SJCRH30 (cell line): ENCODE data around the gene UGT1A3. TPM values are rescaled to one million over a fixed set of nuclear protein-coding genes. Genes with fewer than 3 reads are reported as not detected.

ENCODE experiments used
- DNase-seq, 2 experiments: peaks; one replicate each; pipeline ENCODE4 v3.0.0-alpha.2; 2015 to 2020
- H3K27ac ChIP-seq: fragments of 250-450 bp; sonication (Bioruptor Pico); 2 replicates; pipeline ENCODE4 v1.5.1; 2020; ENCODE audit warnings: mild to moderate bottlenecking, moderate library complexity
- H3K27me3 ChIP-seq: fragments of 250-450 bp; sonication (Bioruptor Pico); 2 replicates; pipeline ENCODE4 v1.5.1; 2020; ENCODE audit warnings: mild to moderate bottlenecking, moderate library complexity
- H3K36me3 ChIP-seq: fragments of 250-450 bp; sonication (Bioruptor Pico); 2 replicates; pipeline ENCODE4 v1.5.1; 2020; ENCODE audit warnings: mild to moderate bottlenecking, moderate library complexity
- H3K4me1 ChIP-seq: fragments of 250-450 bp; sonication (Bioruptor Pico); 2 replicates; pipeline ENCODE4 v1.5.1; 2020; ENCODE audit warnings: mild to moderate bottlenecking, moderate library complexity
- H3K4me3 ChIP-seq: fragments of 250-450 bp; sonication (Bioruptor Pico); 2 replicates; pipeline ENCODE4 v1.5.1; 2020; ENCODE audit warnings: mild to moderate bottlenecking, moderate library complexity
- H3K9me3 ChIP-seq: fragments of 250-450 bp; sonication (Bioruptor Pico); replicated peaks from 2 replicates; pipeline ENCODE4 v1.5.1; 2020; ENCODE audit warnings: mild to moderate bottlenecking, moderate library complexity
- total RNA-seq: library from RNA; depleted of rRNA; stranded (reverse); fragments of >200 nt; shearing (Covaris generic); gene quantifications from 2 replicates; pipeline ENCODE4 v1.2.3, GENCODE V29; 2014

UGT1A3 gene
- total RNA-seq, 1 experiment from 2014 or later, result not detected

GRCh38 chr2:233791883-233792329, 63.1 kb downstream of the UGT1A3 start:
- H3K27me3 ChIP-seq, result no peaks in the 10 kb centered on the region
- DNase-seq, result no peak
- no peaks in the 10 kb centered on the region for H3K9me3 ChIP-seq
- no peaks in the 10 kb centered on the region for H3K36me3 ChIP-seq
- no peaks in the 10 kb centered on the region for H3K4me1 ChIP-seq
- H3K27ac ChIP-seq, result no peak overlapping the region
- H3K4me3 ChIP-seq, result no peak overlapping the region

GRCh38 chr2:233792720-233793119, 63.9 kb downstream of the UGT1A3 start:
- H3K36me3 ChIP-seq, result no peaks in the 10 kb centered on the region
- H3K9me3 ChIP-seq, result no peaks in the 10 kb centered on the region
- DNase-seq, result no peak

GRCh38 chr2:233793465-233794127, 64.8 kb downstream of the UGT1A3 start:
- Histone ChIP-seq H3K4me1 (no peaks in the 10 kb centered on the region), H3K9me3 (no peaks in the 10 kb centered on the region), H3K27me3 (no peaks in the 10 kb centered on the region; the same call in 1 of the 2 replicates), H3K27ac (no peak overlapping the region), H3K36me3 (no peaks in the 10 kb centered on the region), H3K4me3 (no peak overlapping the region)
- no peak for DNase-seq

More at GRCh38 chr2:233792720-233793119, 63.9 kb downstream of the UGT1A3 start:
- Histone ChIP-seq H3K4me3 (no peak overlapping the region), H3K27me3 (no peaks in the 10 kb centered on the region), H3K27ac (no peak overlapping the region), H3K4me1 (no peaks in the 10 kb centered on the region)

GRCh38 chr2:233794128-233794658, 65.4 kb downstream of the UGT1A3 start:
- no peak overlapping the region for H3K4me3 ChIP-seq
- H3K4me1 ChIP-seq, result no peaks in the 10 kb centered on the region
- H3K9me3 ChIP-seq, result no peaks in the 10 kb centered on the region
- H3K27me3 ChIP-seq, result no peaks in the 10 kb centered on the region; the same call in 1 of the 2 replicates
- H3K36me3 ChIP-seq, result no peaks in the 10 kb centered on the region
- no peak overlapping the region for H3K27ac ChIP-seq
- no peak for DNase-seq

- Histone ChIP-seq H3K4me3 (no peak overlapping the region), H3K4me1 (no peaks in the 10 kb centered on the region), H3K27ac (no peak overlapping the region), H3K36me3 (no peaks in the 10 kb centered on the region), H3K27me3 (no peaks in the 10 kb centered on the region; the same call in 1 of the 2 replicates), H3K9me3 (no peaks in the 10 kb centered on the region; the same call in 1 of the 2 replicates)
- no peak for DNase-seq
Measured at GRCh38 chr2:233795735-233796171, 66.9 kb downstream of the UGT1A3 start.

- no peak for DNase-seq
- no peak overlapping the region for H3K27ac ChIP-seq
- no peaks in the 10 kb centered on the region; the same call in 1 of the 2 replicates for H3K9me3 ChIP-seq
- H3K27me3 ChIP-seq, result no peaks in the 10 kb centered on the region; the same call in 1 of the 2 replicates
- H3K36me3 ChIP-seq, result no peaks in the 10 kb centered on the region
- H3K4me1 ChIP-seq, result no peaks in the 10 kb centered on the region
- no peak overlapping the region for H3K4me3 ChIP-seq
Measured at GRCh38 chr2:233796254-233796653, 67.4 kb downstream of the UGT1A3 start.

- Histone ChIP-seq H3K4me3 (no peak overlapping the region), H3K4me1 (no peaks in the 10 kb centered on the region), H3K9me3 (no peaks in the 10 kb centered on the region; the same call in 1 of the 2 replicates), H3K27ac (no peak overlapping the region), H3K27me3 (no peaks in the 10 kb centered on the region; the same call in 1 of the 2 replicates), H3K36me3 (no peaks in the 10 kb centered on the region)
- no peak for DNase-seq
Measured at GRCh38 chr2:233798335-233799086, 69.7 kb downstream of the UGT1A3 start.

- H3K4me1 ChIP-seq, result no peaks in the 10 kb centered on the region
- DNase-seq, result no peak
- no peaks in the 10 kb centered on the region; the same call in 1 of the 2 replicates for H3K27me3 ChIP-seq
- no peaks in the 10 kb centered on the region for H3K36me3 ChIP-seq
- H3K4me3 ChIP-seq, result no peak overlapping the region
- H3K27ac ChIP-seq, result no peak overlapping the region
- no peaks in the 10 kb centered on the region; the same call in 1 of the 2 replicates for H3K9me3 ChIP-seq
Measured at GRCh38 chr2:233799087-233799665, 70.3 kb downstream of the UGT1A3 start.

- Histone ChIP-seq H3K4me3 (no peak overlapping the region), H3K27ac (no peak overlapping the region), H3K9me3 (no peaks in the 10 kb centered on the region; the same call in 1 of the 2 replicates), H3K27me3 (no peaks in the 10 kb centered on the region; the same call in 1 of the 2 replicates), H3K4me1 (no peaks in the 10 kb centered on the region), H3K36me3 (no peaks in the 10 kb centered on the region)
- DNase-seq, result no peak
Measured at GRCh38 chr2:233799716-233800115, 70.9 kb downstream of the UGT1A3 start.

- Histone ChIP-seq H3K9me3 (no peaks in the 10 kb centered on the region; the same call in 1 of the 2 replicates), H3K27ac (no peak overlapping the region), H3K4me3 (no peak overlapping the region), H3K4me1 (no peaks in the 10 kb centered on the region), H3K27me3 (no peaks in the 10 kb centered on the region; the same call in 1 of the 2 replicates), H3K36me3 (no peaks in the 10 kb centered on the region)
- DNase-seq, result no peak
Measured at GRCh38 chr2:233800208-233800607, 71.4 kb downstream of the UGT1A3 start.

GRCh38 chr2:233801357-233802131, 72.7 kb downstream of the UGT1A3 start:
- no peaks in the 10 kb centered on the region for H3K4me1 ChIP-seq
- H3K27ac ChIP-seq, result no peak overlapping the region
- H3K4me3 ChIP-seq, result no peak overlapping the region
- no peaks in the 10 kb centered on the region; the same call in 1 of the 2 replicates for H3K27me3 ChIP-seq
- no peaks in the 10 kb centered on the region; the same call in 1 of the 2 replicates for H3K9me3 ChIP-seq
- DNase-seq, result peak in 1 of 2 experiments; percentile 7
- no peaks in the 10 kb centered on the region for H3K36me3 ChIP-seq

- Histone ChIP-seq H3K27me3 (no peaks in the 10 kb centered on the region; the same call in 1 of the 2 replicates), H3K4me3 (no peak overlapping the region), H3K9me3 (no peaks in the 10 kb centered on the region; the same call in 1 of the 2 replicates), H3K27ac (no peak overlapping the region), H3K36me3 (no peaks in the 10 kb centered on the region), H3K4me1 (no peaks in the 10 kb centered on the region)
- DNase-seq, result no peak
Measured at GRCh38 chr2:233802132-233802815, 73.4 kb downstream of the UGT1A3 start.

GRCh38 chr2:233803292-233803911, 74.6 kb downstream of the UGT1A3 start:
- H3K4me1 ChIP-seq, result no peaks in the 10 kb centered on the region
- H3K9me3 ChIP-seq, result no peaks in the 10 kb centered on the region; the same call in 1 of the 2 replicates
- no peak overlapping the region for H3K27ac ChIP-seq
- no peaks in the 10 kb centered on the region for H3K36me3 ChIP-seq
- no peak for DNase-seq
- no peak overlapping the region for H3K4me3 ChIP-seq
- H3K27me3 ChIP-seq, result no peaks in the 10 kb centered on the region; the same call in 1 of the 2 replicates
